ENCODE data around the gene MYZAP.

Gene MYZAP

DNA sequence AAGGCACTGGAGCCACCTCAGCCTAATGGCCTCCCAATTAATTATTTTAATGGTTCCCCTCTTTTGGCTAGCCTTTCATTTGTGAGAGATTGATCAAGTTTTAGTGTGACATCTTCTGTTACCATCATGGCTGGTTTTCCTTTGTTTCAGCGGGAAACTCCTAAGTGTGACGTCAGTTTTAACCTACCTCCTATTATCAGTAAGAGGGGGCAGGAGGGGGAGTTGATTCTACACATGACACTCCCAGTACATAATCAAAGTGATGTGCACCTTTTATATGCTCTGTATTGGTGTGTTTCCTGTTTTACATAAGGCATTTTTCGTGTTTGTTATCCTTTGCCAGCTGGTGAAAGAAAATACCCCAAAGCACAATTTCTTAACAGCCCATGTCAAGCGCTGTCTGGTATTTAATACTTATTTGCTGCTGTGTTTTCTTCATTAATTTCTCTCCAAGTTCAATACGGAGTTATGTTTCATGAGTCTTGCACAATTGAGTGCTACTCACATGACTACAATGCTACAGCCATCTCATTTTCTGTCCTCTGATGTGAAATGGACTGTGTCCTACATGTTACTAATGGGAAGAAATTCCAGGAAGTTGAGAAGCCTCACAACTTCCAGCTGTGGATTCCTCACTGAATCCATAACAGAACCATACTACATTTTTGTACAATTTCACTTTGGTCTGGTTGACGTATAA lies 62.6 kb downstream of the MYZAP start:
- TF ChIP-seq CTCF (IDR thresholded peaks at IDR 0.05) = no peak
- H3K27ac ChIP-seq = no peak overlapping the region
- DNase-seq (ENCODE audit: low spot score) = no peak
- no peak overlapping the region for H3K4me3 ChIP-seq

- H3K4me3 ChIP-seq = no peak overlapping the region
- TF ChIP-seq CTCF (IDR thresholded peaks at IDR 0.05) = no peak
- no peak for DNase-seq (ENCODE audit: low spot score)
- H3K27ac ChIP-seq = no peak overlapping the region
Observed at GRCh38 chr15:57655053-57655452, 63.3 kb downstream of the MYZAP start.

DNA sequence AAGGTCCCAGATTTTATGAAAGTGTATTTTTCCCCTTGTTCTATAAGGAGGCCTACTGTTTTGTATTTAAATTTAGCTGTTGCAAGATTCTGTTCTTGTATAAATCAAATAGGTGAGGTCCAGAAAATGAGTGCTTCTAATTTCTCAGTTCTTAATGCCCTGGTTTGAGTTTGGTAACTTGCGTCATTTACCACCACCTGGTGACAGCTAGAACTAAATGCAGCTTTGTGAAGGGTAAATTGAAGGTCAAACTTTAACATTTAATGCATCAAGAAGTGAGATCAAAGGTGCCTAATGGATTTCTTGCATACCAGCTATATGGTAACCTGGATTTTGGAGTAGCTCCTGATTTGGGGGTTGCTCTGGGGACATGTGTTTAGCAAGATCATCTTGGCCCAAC lies 64.1 kb downstream of the MYZAP start:
- no peak overlapping the region for H3K27ac ChIP-seq
- DNase-seq (ENCODE audit: low spot score) = no peak
- no peak overlapping the region for H3K4me3 ChIP-seq
- TF ChIP-seq CTCF (IDR thresholded peaks at IDR 0.05) = no peak

DNA sequence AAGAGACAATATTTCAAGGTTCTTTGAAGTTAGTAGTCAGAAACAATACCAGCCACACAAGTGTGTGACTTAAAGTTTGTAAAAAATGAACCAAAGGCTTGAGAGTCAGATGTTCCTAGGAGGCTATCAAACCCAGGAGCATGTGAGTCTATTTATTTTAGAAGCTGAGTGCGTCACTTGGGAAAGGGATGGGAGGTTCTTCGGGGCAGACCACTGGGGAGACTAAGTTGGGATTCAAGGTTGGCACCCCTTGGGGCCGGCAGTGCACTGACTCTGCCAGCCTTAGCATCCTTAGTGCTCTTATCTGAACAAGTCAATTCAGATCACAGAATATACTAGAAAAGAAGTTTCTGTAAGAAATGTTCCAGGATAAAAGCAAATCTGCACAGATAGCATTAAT lies 64.7 kb downstream of the MYZAP start:
- DNase-seq (ENCODE audit: low spot score) = no peak
- no peak for TF ChIP-seq CTCF (IDR thresholded peaks at IDR 0.05)
- no peak overlapping the region for H3K27ac ChIP-seq
- no peak overlapping the region for H3K4me3 ChIP-seq

GRCh38 chr15:57657619-57658018 lies 65.9 kb downstream of the MYZAP start:
- Histone ChIP-seq H3K4me3 (no peak overlapping the region), H3K27ac (no peak overlapping the region)
- TF ChIP-seq CTCF (IDR thresholded peaks at IDR 0.05) = no peak
- no peak for DNase-seq (ENCODE audit: low spot score)

DNA sequence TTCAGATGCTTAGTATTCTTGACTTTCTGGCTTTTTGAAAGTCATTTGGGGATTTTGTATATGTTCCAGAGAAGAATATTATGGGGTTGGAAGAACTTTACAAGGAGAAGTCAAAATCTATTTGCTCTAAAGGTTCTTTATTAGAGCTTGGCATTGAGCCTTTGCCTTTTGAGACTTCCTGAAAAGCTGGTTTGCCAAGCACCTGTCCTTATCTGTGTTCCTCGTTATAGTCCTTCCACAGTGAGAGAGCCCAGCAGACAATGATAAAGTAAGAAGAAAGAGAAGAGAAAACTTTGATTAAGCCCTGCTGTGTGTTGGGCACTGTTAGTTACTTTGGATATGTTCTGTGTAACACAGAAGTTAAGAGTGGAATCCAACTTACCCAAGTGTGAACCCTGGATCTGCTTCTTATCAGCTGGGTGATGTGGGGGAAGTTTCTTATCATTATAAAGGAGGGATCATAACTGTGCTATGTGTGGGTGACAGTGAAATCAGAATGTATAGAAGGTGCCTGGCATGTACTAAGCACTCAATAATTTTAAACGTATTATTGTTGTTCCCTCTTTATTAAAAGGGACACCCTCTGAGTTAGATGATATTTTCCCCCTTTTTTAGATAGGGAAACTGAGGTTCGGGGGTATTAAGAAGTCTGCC lies 70.5 kb downstream of the MYZAP start:
- TF ChIP-seq CTCF (IDR thresholded peaks at IDR 0.05) = no peak
- H3K4me3 ChIP-seq = no peak overlapping the region
- no peak overlapping the region for H3K27ac ChIP-seq
- no peak for DNase-seq (ENCODE audit: low spot score)

GRCh38 chr15:57662802-57663201 lies 71.1 kb downstream of the MYZAP start:
- no peak for DNase-seq (ENCODE audit: low spot score)
- Histone ChIP-seq H3K4me3 (no peak overlapping the region), H3K27ac (no peak overlapping the region)
- no peak for TF ChIP-seq CTCF (IDR thresholded peaks at IDR 0.05)
